NCI-H82 treated with DMSO at 0.1 percent for 48 hours (cell line): ENCODE data around the gene TNNC2.
"Not testable (repeated sequence)": the region's sequence is repeated elsewhere in the genome, so short reads cannot be mapped to it uniquely, and the experiment has no call there.

Experiments used
- DNase-seq: peaks from one replicate; lab custom pipeline; 2025; ENCODE audit not compliant: unreplicated experiment; lab: John Stamatoyannopoulos, UW

Gene TNNC2

DNA sequence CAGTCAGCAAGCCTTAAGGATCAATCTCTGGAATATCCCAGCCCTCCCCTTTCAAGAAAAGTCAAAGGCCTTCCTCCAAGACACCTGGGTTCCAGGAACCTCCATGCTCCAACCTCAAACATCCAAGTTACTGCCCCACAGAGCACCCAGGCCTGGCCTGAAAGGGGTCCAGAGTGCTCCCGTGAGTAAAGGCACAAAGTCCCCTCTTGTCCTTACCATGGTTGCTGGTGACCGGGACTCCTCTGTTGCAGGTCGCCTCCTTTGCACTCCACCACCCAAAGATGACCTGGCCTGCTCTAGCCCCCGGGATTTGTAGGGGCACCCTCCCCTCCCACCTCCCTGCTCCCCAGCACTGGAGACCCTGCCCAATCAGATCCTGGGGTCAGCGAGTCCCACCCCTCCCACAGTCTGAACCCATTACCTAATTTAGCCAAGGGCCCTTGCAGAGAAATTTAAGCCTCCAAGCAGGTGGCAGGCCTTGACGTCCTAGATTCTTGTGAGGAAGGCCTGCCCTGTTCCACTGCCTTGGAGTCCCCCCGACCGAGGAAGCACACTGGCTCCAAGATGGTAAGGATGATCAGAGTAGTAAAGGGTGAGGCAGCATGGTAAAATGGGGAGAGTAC, at the start of gene TNNC2:
Gene TNNC2, minus strand, starts transcription at position 283 of the 623 bp plus-strand sequence. Its CDS starts 64 bp downstream, at position 219.
- DNase-seq: no peak

DNA sequence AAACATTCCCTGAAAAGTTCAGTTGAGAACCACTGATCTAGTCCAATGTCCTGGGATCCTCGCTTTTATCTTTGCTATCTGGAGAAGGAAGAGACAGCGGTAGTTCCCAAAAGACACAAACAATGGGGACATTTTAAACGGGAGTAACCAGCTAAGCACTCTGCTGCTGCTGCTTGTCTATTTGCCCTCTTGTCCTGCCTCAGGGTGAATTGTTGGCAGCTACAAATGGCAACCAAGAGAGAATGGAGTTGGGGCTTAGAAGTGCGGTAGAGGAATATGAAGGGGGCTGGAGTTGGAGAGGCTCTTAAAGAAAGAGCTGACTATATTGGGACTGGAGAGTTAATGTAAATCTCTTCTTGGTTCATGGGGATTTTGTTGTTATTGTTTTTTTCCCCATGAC, 47.5 kb upstream of the TNNC2 start:
- DNase-seq: no peak

DNA sequence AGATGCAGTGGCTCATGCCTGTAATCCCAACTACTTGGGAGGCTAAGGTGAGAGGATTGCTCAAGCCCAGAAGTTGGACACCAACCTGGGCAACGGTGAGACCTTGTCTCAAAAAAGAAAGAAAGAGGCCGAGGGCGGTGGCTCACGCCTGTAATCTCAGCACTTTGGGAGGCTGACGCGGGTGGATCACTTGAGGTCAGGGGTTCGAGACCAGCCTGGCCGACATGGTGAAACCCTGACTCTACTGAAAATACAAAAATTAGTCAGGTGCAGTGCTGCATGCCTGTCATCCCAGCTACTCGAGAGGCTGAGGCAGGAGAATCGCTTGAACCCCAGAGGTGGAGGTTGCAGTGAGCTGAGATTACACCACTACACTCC, 47.0 kb upstream of the TNNC2 start:
- DNase-seq: not testable (repeated sequence)

DNA sequence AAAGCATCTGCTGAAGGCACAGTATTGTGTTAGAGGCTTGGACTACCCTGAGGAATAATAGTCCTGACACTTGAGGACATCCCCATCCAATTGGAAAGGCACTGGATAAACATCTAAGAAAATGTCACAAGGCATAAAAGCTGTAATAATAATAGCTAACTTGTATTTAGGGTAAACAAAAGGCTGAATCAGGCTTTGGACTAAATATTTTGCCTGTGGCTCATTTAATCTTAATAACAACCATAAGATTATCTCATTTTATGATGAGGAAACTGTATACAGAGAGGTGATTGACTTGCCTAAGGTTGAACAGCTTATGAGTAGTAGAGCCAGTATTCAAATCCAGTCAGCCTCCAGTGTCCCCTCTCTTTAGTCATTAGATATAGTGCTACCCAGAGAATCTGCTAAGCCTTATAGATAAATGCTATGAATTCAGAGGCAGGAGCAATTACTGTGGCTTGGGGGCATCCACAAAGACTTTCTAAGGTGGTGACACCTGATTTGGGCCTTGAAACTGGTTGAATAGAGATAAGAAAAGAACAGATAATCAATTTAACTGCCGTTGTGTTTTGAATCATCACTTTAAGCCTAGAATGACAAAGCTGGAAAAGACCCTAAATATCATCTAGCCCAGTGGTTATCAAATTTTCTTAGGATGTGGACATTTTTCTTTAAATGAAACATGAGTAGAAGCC, 46.4 kb upstream of the TNNC2 start:
- no peak for DNase-seq

DNA sequence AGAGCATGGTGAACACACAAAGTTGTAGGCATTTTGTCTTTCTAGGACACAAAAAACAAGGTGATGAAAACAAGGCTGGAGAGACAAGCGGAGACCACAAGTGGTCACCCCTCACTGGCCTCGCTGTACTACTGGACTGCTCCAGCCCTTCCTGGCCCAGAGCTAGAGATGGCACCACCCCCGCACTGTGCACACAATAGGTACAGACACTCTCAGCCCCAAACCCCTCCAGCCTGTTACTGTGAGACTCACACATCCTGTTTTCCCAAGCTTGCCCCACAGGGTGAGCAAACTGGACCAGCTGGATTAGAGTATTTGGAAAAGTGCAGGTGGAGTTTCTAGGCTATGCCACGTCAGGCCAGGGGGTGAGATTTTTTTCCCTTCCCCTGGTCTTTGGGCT, 45.5 kb upstream of the TNNC2 start:
- DNase-seq: no peak

DNA sequence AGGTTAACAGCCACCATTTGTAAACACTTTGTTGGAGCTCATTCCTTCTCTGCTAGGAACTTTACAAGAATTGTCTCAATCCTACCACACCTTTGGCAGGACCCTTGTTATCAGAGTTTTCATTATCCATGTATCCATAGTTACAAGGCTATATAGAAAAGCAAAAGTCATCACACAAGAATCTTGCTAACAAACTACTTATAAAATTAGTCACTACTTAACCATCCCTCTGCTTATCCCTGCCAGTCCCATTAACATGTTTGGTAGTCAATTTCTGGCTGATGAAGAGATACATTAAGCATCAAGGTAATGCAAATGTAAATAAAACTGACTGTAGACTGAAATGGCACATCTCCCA, 40.7 kb upstream of the TNNC2 start:
- no peak for DNase-seq

DNA sequence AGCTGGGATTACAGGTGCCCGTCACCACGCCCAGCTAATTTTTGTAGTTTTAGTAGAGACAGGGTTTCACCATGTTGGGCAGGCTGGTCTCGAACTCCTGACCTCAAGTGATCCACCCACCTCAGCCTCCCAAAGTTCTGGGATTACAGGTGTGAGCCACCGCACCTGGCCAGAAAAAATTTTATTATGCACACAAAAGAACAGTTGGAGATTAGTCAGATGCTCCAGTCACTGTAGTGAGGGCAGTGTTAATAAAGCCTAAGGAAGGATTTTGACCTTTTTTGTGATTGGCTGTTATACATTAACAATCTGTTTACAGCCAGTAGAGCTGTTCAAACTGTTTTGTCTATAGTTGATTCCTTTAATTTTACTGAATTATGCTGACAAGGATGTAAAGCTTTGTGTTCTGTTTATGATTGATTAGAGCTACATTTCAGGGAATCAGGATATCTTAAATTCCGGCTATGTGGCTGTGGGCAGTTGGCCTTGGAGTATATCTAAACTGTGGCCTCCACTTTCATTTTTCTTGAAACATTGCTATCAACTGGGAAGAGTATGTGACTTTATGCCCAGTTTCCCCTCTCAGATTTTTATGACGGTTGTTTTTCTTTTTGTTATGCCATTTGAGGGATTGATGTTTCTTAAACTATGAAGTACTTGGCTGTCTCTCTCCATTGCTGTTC, 40.2 kb upstream of the TNNC2 start:
- no peak for DNase-seq

DNA sequence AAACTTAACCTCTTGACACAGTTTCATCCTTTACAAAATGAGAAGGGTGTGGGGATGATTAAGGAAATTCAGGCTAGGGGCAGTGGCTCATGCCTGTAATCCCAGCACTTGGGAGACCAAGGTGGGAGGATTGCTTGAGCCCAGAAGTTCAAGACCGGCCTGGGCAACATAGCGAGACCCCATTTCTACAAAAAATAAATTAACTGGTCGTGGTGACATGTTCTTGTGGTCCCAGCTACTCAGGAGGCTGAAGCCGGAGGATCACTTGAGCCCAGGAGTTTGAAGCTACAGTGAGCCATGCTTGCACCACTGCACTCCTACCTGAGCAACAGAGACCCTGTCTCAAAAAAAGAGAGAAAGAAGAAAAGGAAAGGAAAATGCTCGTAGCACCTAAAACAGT, 39.3 kb upstream of the TNNC2 start:
- DNase-seq: no peak

DNA sequence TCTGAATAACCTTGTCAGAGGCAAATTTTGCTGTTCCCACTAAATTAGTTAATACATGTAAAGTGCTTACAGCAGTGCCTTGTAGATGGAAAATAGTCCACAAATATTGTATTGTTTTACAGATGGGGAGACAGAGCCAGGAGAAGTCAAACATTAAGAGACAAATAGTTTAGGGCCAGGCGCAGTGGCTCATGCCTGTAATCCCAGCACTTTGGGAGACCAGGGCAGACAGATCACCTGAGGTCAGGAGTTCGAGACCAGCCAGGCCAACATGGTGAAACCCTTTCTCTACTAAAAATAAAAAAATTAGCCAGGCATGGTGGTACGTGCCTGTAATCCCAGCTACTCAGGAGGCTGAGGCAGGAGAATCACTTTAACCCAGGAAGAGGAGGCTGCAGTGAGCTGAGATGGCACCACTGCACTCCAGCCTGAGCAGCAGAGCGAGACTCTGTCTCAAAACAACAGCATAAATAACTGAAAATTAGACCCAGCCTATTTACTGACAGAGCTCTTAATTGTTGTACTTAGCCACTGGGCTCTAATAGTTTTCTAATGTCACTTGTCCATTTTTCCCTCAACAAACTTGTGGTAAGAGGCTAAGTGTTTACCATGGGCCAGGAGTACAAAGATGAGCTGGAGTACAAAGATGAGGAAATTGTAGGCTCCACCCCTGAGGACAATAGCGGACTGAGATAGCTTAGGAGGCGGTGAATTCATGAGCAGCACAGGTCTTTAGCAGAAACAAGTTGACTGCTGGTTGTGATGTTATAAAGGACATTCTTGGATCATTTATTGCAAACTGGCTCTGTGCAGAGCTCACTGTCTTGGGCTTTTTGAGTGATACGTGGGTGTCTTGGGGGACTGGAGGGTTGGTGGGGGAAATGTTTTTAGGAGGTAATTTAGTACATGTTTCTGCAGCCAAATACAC, 36.7 kb upstream of the TNNC2 start:
- no peak for DNase-seq

DNA sequence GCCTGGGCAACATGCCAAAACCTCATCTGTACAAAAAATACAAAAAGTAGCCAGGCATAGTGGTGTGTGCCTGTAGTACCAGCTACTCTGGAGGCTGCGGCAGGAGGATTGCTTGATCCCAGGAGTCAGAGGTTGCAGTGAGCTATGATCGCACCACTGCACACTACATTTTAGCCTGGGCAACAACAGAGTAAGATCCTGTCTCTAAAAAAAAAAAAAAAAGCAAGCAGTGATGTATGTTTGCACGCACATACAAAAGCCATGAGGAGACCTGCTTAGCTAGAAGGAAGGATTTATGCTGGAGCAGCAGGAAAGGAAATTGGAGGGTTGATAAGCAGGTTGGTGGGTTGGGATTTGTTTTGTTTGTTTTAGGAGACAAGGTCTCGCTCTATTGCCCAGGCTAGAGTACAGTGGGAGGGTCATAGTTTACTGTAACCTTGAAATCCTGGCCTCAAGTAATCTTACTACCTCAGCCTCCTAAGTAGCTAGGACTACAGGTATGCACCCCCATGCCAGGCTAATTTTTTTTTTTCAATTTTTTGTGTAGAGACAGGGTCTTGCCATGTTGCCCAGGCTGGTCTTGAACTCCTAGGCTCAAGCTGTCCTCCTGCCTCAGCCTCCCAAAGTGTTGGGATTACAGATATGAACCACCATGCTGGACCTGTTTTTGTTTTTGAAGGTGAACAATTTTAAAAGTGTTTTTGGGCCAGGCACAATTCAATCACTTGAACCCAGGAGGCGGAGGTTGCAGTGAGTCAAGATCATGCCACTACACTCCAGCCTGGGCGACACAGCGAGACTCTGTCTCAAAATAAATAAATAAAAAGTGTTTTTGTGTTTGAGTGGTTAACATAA, 34.3 kb upstream of the TNNC2 start:
- DNase-seq: peak; percentile 60

DNA sequence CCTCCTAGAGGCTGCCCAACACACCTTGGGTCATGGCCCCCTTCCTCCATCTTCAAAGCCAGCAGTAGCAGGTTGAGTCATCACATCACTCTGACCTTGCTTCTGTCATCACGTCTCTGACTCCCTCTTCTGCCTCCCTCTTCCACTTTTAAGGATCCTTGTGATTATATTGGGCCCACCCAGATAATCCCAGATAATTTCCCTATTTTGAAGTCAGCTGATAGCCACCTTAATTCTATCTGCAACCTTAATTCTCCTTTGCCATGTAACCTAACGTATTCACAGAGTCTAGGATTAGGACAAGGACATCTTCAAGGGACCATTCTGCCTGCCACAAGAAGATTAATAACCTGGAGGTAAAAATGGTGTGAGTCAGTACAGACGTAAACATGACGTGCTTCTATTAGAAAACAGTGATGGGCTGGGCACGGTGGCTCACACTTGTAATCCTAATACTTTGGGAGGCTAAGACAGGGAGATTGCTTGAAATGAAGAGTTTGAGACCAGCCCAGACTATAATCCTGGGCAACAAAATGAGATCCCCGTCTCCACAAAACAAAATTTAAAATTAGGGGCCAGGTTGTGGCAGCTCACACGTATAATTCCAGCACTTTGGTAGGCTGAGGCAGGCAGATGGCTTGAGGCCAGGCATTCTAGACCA, 33.6 kb upstream of the TNNC2 start:
- DNase-seq: peak; percentile 98

DNA sequence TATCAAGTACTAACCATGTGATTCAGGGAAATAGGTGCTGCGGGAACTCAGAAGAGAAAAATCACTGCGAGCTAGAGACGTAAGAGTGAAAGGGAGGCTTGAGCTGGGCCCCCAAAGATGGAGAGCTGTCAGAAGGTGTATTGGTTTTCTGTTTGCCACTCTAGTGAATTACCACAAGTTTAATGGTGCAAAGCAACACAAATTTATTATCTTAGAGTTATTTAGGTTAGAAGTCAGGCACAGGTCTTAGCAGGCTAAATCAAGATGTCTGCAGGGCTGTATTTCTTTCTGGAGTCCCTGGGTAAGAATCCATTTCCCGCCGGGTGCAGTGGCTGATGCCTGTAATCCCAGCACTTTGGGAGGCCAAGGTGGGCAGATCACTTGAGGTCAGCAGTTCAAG, 32.8 kb upstream of the TNNC2 start:
- DNase-seq: no peak

DNA sequence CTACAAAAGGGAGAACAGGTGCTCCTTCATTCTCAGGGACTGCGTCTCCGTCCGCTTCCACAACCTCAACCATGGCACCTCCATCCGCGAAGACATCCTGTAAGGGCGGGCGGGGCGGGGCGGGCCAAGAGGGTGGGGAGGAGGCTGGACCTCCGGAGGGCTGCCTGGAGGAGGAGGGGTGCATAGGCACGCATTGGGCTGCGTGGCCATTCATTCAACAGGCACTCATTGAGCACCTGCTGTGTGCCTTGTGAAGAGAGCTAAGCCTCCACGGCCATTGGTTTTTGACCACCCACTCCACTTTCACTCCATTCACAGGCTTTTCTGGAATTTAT, 30.7 kb upstream of the TNNC2 start:
- no peak for DNase-seq

DNA sequence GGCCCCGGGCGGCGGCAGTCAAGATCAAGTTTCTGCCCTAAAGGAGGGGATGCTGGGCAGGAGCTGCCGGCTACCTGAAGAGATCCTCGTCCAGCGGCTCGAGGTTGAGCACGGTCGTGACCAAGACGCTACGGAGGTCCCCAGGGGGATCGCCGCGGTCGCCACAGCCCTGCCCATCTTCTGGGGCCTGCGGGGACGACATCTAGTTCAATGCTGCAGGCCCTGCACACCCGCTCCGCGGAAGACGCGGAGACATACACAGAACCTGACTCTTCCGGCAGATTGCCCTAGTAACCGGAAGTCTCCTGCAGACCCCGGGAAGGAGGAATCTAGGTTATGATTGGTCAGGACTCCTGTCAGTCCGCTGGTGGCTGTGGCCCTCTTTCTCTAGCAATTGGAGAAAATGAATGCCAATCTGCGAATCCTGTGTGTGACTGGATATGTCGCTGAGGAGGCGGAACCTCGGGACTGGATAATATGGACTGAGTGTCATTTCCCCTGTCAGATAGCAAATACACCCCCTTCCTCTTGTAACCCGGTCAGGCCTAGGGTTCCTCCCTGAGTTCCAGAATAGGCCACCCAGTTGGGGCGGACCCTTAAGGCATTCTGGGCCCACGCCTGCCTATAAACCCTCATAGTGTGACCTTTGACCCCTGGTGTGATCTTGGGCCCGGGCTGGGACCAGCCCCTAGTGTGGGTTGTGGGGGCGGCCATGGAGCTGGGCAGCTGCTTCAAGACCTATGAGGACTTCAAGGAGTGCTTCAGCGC, 30.2 kb upstream of the TNNC2 start, which contains the start of the genes ACOT8 and ZSWIM3:
Gene ACOT8, minus strand, starts transcription at position 279 of the 768 bp plus-strand sequence. Its CDS starts 77 bp downstream, at position 202.
Gene ZSWIM3, plus strand, starts transcription at position 501 of the 768 bp plus-strand sequence. Its CDS starts 212 bp downstream, at position 713.
- peak; percentile 100 for DNase-seq

DNA sequence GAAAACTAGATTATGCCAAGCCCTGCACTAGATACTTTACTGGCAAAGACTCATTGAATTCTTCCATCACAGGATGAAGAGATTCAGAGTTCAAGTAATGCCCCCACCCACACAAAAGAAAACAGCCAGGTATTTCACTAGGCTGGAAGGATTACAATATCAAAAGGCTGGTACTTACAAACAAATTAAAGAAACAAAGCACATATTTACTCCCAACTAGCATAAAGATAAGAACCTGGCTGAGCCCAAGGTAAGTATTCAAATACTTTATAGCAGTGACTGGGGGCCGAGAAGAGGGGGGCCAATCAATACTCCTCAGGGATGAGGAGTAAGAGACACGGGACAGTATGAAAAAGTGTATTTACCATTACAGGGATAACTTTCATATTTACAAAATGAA, 26.4 kb upstream of the TNNC2 start:
- DNase-seq: no peak

DNA sequence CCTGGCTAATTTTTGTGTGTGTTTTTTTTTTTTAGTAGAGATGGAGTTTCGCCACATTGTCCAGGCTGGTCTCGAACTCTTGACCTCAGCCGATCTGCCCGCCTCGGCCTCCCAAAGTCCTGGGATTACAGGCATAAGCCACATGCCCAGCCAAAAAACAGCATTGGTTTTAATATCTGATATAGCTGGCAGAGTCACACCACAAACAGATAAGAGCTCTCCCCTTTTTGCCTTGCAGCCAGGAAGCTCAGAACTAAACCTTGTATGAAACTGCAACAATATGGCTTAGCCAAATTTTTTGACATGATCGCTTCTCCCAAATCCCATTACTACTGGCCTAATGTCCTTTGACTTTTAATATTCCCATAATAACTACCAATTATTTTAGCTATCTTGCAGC, 25.2 kb upstream of the TNNC2 start:
- DNase-seq: no peak

DNA sequence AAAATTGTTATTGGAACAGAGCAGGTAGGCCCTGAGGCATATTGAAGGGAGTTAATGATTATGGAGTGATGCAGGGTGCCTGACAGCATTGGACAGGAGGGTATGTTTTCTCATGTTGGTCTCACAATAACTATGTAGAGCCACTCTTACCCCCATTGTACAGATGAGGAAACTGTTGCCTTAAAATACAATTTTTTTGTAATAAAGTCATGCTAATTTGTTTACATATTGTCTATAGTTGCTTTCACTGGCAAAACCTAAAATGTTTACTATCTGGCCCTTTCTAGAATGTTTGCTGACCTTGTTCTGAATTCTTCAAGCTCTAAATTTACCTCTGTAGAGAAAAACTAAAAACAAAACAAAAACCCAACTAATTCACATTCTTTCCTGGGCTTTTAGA, 24.4 kb upstream of the TNNC2 start:
- DNase-seq: no peak

DNA sequence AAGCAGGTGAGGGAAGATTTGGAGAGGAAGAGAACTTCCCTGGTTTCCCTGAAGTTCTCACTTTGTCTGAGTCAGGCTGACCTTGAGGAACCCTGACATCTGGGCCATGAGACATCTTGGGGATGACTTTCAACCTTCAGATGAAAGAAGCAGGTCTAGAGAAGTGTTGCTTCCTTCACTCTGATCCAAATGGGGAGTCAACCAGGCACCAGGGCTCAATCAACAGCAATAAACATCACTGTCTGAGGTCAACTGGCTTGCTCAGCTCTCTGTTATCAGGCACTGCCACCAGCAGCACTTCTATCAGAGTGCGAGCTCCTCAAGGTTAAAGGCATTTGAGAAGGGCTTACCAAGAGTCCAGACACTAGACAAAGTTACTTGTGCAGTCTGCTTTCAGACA, 23.8 kb upstream of the TNNC2 start:
- DNase-seq: no peak

DNA sequence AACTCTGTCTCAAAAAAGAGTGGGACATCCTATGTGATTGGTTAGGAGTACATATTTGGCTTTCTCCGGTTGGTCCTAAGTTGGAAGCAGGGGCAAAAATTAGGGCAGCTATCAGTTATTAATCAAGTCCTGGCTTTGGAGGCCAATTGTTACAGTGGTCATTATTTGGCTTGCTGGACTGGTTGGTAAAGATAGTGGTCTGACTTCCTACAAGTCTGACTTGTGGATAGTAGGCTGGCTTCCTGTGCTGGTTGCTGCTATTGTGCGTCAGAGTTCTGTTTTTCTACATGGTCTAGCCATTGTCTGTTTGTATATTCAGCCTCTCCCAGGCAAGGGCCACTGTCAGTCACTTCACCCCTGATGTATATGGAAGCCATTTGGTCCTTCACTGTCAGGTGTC, 23.1 kb upstream of the TNNC2 start:
- DNase-seq: no peak
